Astrocyte of the cerebellum (primary cell): ENCODE results near the gene OPN3.

Experiments
- DNase-seq: peaks from one replicate; pipeline ENCODE4 v3.0.0-alpha.2; 2011; ENCODE audit warnings: low read depth
- H3K4me3 ChIP-seq: 2 replicates; pipeline ENCODE4 v1.5.1; 2011; ENCODE audit warnings: mild to moderate bottlenecking, low read depth, low read length, moderate library complexity
- in situ Hi-C: cut with HindIII; loops from 2 replicates; pipeline ENCODE4 v1.10.0; 2017; ENCODE audit warnings: low sequenced_read_pairs
- TF ChIP-seq, protein P1 (sequence below): IDR thresholded peaks from 2 replicates; pipeline ENCODE4 v1.5.1; 2012; ENCODE audit warnings: low read length, low read depth, moderate library complexity, mild to moderate bottlenecking; ENCODE audit errors: missing control alignments

The OPN3 gene

DNA sequence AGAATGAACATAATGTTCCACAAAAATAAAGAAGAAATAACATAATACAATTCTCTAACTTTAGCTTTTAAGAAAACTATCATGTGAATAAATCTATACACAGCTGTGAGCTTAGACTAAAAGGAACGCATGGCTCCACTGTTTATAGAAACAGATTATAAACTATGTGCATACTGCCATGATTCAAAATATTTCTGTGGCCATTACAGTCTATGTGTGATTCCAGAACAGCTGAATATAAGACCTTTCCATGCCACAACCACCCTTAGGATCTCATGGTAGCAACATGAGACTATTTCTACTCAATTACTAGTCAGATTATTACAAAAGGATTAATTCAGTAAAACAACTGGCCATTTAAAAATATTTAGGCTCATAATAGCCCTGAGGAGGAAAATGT is 3.9 kb downstream of the OPN3 start:
- no peak overlapping the region for H3K4me3 ChIP-seq
- TF ChIP-seq, protein P1, sequence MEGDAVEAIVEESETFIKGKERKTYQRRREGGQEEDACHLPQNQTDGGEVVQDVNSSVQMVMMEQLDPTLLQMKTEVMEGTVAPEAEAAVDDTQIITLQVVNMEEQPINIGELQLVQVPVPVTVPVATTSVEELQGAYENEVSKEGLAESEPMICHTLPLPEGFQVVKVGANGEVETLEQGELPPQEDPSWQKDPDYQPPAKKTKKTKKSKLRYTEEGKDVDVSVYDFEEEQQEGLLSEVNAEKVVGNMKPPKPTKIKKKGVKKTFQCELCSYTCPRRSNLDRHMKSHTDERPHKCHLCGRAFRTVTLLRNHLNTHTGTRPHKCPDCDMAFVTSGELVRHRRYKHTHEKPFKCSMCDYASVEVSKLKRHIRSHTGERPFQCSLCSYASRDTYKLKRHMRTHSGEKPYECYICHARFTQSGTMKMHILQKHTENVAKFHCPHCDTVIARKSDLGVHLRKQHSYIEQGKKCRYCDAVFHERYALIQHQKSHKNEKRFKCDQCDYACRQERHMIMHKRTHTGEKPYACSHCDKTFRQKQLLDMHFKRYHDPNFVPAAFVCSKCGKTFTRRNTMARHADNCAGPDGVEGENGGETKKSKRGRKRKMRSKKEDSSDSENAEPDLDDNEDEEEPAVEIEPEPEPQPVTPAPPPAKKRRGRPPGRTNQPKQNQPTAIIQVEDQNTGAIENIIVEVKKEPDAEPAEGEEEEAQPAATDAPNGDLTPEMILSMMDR = no peak
- in situ Hi-C loops = no loop called here
- DNase-seq = no peak

DNA sequence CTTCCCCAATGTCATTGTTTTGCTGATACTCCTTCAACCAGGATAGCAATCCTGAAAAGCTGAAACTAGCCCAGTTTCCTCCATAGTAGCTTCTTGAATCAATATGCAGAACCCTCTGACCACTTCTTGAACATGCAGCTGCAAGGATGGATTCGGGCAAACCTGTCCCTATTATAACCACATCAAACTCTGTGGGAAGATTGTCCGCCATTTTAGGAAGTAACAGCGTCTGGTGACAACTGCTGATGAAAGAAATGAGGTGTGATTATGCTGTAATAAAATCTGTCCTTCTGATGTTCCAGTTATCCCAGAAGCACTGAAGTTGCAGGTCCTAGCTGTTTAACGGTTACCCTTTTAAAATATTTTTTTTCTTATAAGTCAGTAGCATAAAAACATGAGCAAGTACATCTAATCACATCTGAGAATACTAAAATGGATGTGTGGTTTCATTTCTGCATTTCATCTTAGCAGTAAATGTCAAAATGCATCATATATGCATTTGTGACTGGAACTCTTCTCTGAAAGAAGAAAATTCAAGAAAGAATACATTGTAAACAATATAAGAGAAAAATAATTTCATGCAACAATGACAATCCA is 4.5 kb downstream of the OPN3 start:
- no peak for DNase-seq
- in situ Hi-C loops = no loop called here
- TF ChIP-seq, protein P1 = no peak
- no peak overlapping the region for H3K4me3 ChIP-seq

DNA sequence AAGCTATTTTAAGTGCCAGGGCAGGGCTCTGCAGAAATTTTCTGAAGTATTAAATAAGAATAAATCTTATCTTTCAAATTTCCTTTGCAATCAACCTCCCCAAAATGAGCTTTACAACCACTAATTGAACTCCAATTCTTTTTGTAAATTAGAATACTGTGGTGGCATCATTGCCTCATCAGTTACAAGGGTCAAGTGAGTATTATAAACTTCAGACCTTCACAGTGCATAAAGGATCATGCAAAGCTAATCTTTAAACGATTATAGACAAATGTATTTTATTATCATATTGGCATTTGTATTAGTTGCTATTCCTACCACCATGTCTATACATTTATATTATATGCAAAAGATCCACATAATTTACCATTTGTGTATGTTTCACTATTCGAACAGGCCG is 7.2 kb downstream of the OPN3 start:
- no peak overlapping the region for H3K4me3 ChIP-seq
- no peak for DNase-seq
- TF ChIP-seq, protein P1 = no peak
- in situ Hi-C loops = no loop called here

DNA sequence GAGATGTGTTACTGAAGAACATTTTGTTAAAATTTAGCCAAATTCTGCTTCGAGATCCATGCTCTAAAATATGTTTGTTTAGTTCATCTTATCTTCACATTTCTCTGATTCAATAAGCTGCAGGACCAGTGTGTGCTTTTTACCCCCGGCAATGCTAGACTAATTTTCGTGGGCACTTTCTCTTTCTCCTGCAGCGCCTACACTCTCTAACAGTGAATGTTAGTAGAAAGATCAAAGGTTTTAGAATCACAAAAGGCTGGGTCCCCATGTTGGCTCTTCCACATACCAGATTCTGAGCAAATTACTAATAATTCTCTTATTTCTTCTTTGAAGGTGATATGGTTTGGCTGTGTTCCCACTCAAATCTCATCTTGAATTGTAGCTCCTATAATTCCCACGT is 8.5 kb downstream of the OPN3 start:
- TF ChIP-seq, protein P1 = no peak
- H3K4me3 ChIP-seq = no peak overlapping the region
- in situ Hi-C loops = no loop called here
- DNase-seq = no peak

DNA sequence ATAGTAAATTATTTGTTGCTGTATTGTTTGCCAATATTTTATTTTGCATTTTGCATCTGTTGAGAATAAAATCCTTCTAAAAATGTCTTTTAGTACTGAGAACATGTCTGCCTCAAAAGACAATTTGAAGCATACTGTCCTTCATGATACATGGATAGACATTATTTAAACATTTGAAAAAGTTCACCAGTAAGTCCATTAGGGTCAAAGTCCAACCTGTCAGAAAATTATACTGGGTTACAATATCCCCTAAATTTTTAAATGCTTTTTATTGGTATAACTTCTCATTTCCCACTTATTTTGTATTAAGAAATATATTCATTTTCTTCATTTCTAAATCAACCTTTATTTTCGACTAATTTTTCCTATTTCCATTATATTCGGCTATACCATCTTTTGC is 9.3 kb downstream of the OPN3 start:
- in situ Hi-C loops = no loop called here
- no peak for DNase-seq
- TF ChIP-seq, protein P1 = no peak
- no peak overlapping the region for H3K4me3 ChIP-seq

DNA sequence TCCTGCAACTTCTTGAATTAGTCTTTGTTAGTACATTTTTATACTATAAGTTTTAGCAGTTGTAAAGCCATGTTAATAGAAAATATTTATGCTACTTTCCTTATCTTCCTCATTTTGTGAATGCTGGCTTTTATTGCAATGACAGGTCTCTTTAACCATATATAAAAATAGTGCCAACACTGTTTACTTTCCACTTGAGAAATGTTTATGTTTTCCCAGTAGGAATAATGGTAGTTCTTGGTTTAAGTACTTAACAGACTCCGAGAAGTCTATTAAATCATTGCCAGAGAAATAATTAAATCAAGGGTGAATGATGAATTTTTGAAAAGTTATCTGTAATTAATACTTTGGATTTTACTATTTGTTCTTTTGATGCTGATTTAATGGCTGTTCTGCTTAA is 9.7 kb downstream of the OPN3 start:
- TF ChIP-seq, protein P1 = no peak
- H3K4me3 ChIP-seq = no peak overlapping the region
- DNase-seq = no peak
- in situ Hi-C loops = no loop called here
